H1 (cell line): ENCODE data around the gene TNFRSF14. TPM values are rescaled to one million over a fixed set of nuclear protein-coding genes. Genes with fewer than 3 reads are reported as not detected.

Source experiments
- CTCF ChIA-PET: fragments of 300-600 bp; sonication (Branson Sonifier 250); formaldehyde crosslinking; loops from one replicate; lab custom pipeline; 2021; ENCODE audit not compliant: partially characterized antibody; lab: Charles Lee
- POLR2A ChIA-PET: fragments of 300-600 bp; sonication (Branson Sonifier 250); formaldehyde crosslinking; loops from one replicate; lab custom pipeline; 2021; ENCODE audit warnings: inconsistent platforms; ENCODE audit not compliant: partially characterized antibody; lab: Charles Lee
- DNase-seq, 2 experiments: peaks; one replicate each; pipeline versions ENCODE4 v3.0.0 to v3.0.0-alpha.2; 2010 to 2022; ENCODE audit warnings: low spot score in 2 of 2, low read depth in 1 of 2, mixed read lengths in 1 of 2
- FAIRE-seq: peaks from 2 replicates; lab custom pipeline; 2011; peaks lifted over from hg19 to GRCh38; lab: Jason Lieb, UNC
- H2AFZ ChIP-seq: 2 replicates; pipeline ENCODE4 v1.8.1; 2012; ENCODE audit warnings: low read length, inconsistent platforms
- H2AK5ac ChIP-seq: 2 replicates; pipeline ENCODE4 v1.6.1; 2013; ENCODE audit warnings: low read depth, low read length
- H2BK120ac ChIP-seq: replicated peaks from 2 replicates; pipeline ENCODE3; 2013; ENCODE audit warnings: low read depth, low read length, inconsistent platforms
- H2BK12ac ChIP-seq: 2 replicates; pipeline ENCODE4 v1.6.1; 2013; ENCODE audit warnings: low read depth, low read length
- H2BK15ac ChIP-seq: 2 replicates; pipeline ENCODE4 v1.6.1; 2013; ENCODE audit warnings: low read length
- H2BK20ac ChIP-seq: 2 replicates; pipeline ENCODE4 v1.6.1; 2013; ENCODE audit warnings: low read length
- H2BK5ac ChIP-seq: 2 replicates; pipeline ENCODE4 v1.6.1; 2013; ENCODE audit warnings: low read depth, low read length
- H3K14ac ChIP-seq: 2 replicates; pipeline ENCODE4 v1.6.1; 2013; ENCODE audit warnings: inconsistent platforms; ENCODE audit not compliant: insufficient read length
- H3K18ac ChIP-seq: 2 replicates; pipeline ENCODE4 v1.6.1; 2013; ENCODE audit warnings: low read length; ENCODE audit errors: extremely low read depth
- H3K23ac ChIP-seq: 2 replicates; pipeline ENCODE4 v1.6.1; 2013; ENCODE audit warnings: inconsistent platforms; ENCODE audit not compliant: insufficient read length
- H3K23me2 ChIP-seq: 2 replicates; pipeline ENCODE4 v1.6.1; 2013; ENCODE audit warnings: low read depth, low read length
- H3K27ac ChIP-seq: 2 replicates; pipeline ENCODE4 v1.6.1; 2011; ENCODE audit warnings: low read depth, low read length, inconsistent platforms
- H3K27me3 ChIP-seq, 4 experiments: replicated peaks in 1 of 4; 1 replicate in 1 of 4; 2 replicates in 3 of 4; pipeline versions ENCODE4 v1.6.1 to v1.8.1; 2011 to 2013; ENCODE audit warnings: low read length in 3 of 4, mild to moderate bottlenecking in 3 of 4, inconsistent platforms in 2 of 4, mixed read lengths in 2 of 4, moderate library complexity in 1 of 4; ENCODE audit not compliant: control insufficient read depth in 3 of 4, insufficient read depth in 3 of 4; ENCODE audit errors: extremely low read depth in 1 of 4
- H3K36me3 ChIP-seq, 4 experiments: 2 replicates each; pipeline versions ENCODE4 v1.6.1 to v1.8.1; 2011 to 2013; ENCODE audit warnings: mild to moderate bottlenecking in 4 of 4, low read length in 3 of 4, moderate library complexity in 2 of 4, control low read depth in 1 of 4, inconsistent platforms in 1 of 4; ENCODE audit not compliant: insufficient read depth in 4 of 4, control insufficient read depth in 2 of 4
- H3K4ac ChIP-seq: replicated peaks from 2 replicates; pipeline ENCODE3; 2013; ENCODE audit warnings: low read length, low read depth, mixed read lengths, inconsistent platforms; ENCODE audit not compliant: insufficient read length
- H3K4me1 ChIP-seq, 4 experiments: replicated peaks in 1 of 4; 1 replicate in 1 of 4; 2 replicates in 3 of 4; pipeline versions ENCODE4 v1.6.1 to v1.8.1; 2011 to 2013; ENCODE audit warnings: low read length in 3 of 4, inconsistent platforms in 2 of 4, mixed read lengths in 1 of 4; ENCODE audit not compliant: insufficient read depth in 4 of 4, control insufficient read depth in 3 of 4
- H3K4me2 ChIP-seq, 2 experiments: 2 replicates each; pipeline versions ENCODE4 v1.6.1 to v1.8.1; 2011 to 2013; ENCODE audit warnings: low read depth in 2 of 2, low read length in 2 of 2, control low read depth in 1 of 2, inconsistent platforms in 1 of 2, mild to moderate bottlenecking in 1 of 2; ENCODE audit not compliant: insufficient read depth in 1 of 2
- H3K4me3 ChIP-seq, 4 experiments: fragments of 200-600, 300-600 bp in 1 of 4; sonication (generic), shearing (Covaris generic), sonication (Bioruptor Twin) in 1 of 4; 2 replicates each; pipeline versions ENCODE4 v1.5.1 to v1.8.1; 2011 to 2016; ENCODE audit warnings: low read length in 4 of 4, low read depth in 3 of 4, control low read depth in 2 of 4, inconsistent platforms in 2 of 4, mild to moderate bottlenecking in 2 of 4, mixed read lengths in 1 of 4, moderate library complexity in 1 of 4; ENCODE audit not compliant: insufficient read depth in 2 of 4; ENCODE audit errors: extremely low read depth in 1 of 4
- H3K56ac ChIP-seq: replicated peaks from 2 replicates; pipeline ENCODE3; 2013; ENCODE audit warnings: low read depth, mild to moderate bottlenecking, mixed read lengths, low read length, inconsistent platforms; ENCODE audit not compliant: insufficient read length
- H3K79me1 ChIP-seq: 2 replicates; pipeline ENCODE4 v1.6.1; 2013; ENCODE audit warnings: low read depth, low read length, control low read depth
- H3K79me2 ChIP-seq, 2 experiments: 2 replicates each; pipeline versions ENCODE4 v1.6.1 to v1.8.1; 2012 to 2013; ENCODE audit warnings: low read length in 2 of 2, mild to moderate bottlenecking in 2 of 2, inconsistent platforms in 1 of 2; ENCODE audit not compliant: insufficient read depth in 2 of 2, control insufficient read depth in 1 of 2
- H3K9ac ChIP-seq, 4 experiments: replicated peaks in 1 of 4; 1 replicate in 1 of 4; 2 replicates in 3 of 4; pipeline versions ENCODE4 v1.6.1 to v1.8.1; 2011 to 2013; ENCODE audit warnings: low read depth in 3 of 4, low read length in 3 of 4, control low read depth in 2 of 4, mild to moderate bottlenecking in 2 of 4, moderate library complexity in 2 of 4, inconsistent platforms in 1 of 4; ENCODE audit errors: extremely low read depth in 1 of 4
- H3K9me3 ChIP-seq, 2 experiments: 2 replicates each; pipeline versions ENCODE4 v1.6.1 to v1.8.1; 2012 to 2013; ENCODE audit warnings: mild to moderate bottlenecking in 2 of 2, moderate library complexity in 2 of 2, control low read depth in 1 of 2, inconsistent platforms in 1 of 2, low read depth in 1 of 2, low read length in 1 of 2, mixed read lengths in 1 of 2; ENCODE audit not compliant: insufficient read depth in 2 of 2
- H4K20me1 ChIP-seq, 2 experiments: replicated peaks in 1 of 2; 2 replicates each; pipeline versions ENCODE3 to v1.8.1; 2011 to 2013; ENCODE audit warnings: inconsistent platforms in 2 of 2, low read length in 2 of 2, mild to moderate bottlenecking in 1 of 2; ENCODE audit not compliant: insufficient read depth in 2 of 2, control insufficient read depth in 1 of 2
- H4K5ac ChIP-seq: 2 replicates; pipeline ENCODE4 v1.6.1; 2013; ENCODE audit warnings: low read length, low read depth, mixed read lengths, inconsistent platforms; ENCODE audit not compliant: insufficient read length
- H4K8ac ChIP-seq: 2 replicates; pipeline ENCODE4 v1.8.0; 2013; ENCODE audit warnings: mild to moderate bottlenecking, moderate library complexity, low read length, inconsistent platforms; ENCODE audit not compliant: insufficient read depth; ENCODE audit errors: extremely low read depth
- H4K91ac ChIP-seq: replicated peaks from 2 replicates; pipeline ENCODE3; 2013; ENCODE audit warnings: low read length, mixed read lengths, inconsistent platforms; ENCODE audit not compliant: insufficient read length
- CTBP2 ChIP-seq: IDR thresholded peaks from 2 replicates; pipeline ENCODE4 v1.7.0; 2011; ENCODE audit warnings: borderline replicate concordance, mild to moderate bottlenecking, moderate library complexity, mixed read lengths, low read length; ENCODE audit not compliant: insufficient read depth, insufficient read length
- GTF2F1 ChIP-seq: IDR thresholded peaks from 2 replicates; pipeline ENCODE4 v1.6.1; 2012; ENCODE audit warnings: low read depth, low read length, improper control_type of control experiment, borderline replicate concordance
- HDAC6 ChIP-seq: IDR thresholded peaks from one replicate; pipeline ENCODE4 v1.7.1; 2012; ENCODE audit warnings: low read depth, mild to moderate bottlenecking, inconsistent platforms, low read length, moderate library complexity
- PHF8 ChIP-seq: fragments of 200-600 bp; sonication (generic); conservative IDR thresholded peaks from 2 replicates; pipeline ENCODE4 v1.7.1; 2012; ENCODE audit warnings: low read depth, mild to moderate bottlenecking, inconsistent platforms, low read length, moderate library complexity
- POLR2AphosphoS5 ChIP-seq: IDR thresholded peaks from 2 replicates; pipeline ENCODE4 v1.6.1; 2011; ENCODE audit warnings: low read depth, low read length
- SP1 ChIP-seq: IDR thresholded peaks from 2 replicates; pipeline ENCODE4 v1.6.1; 2011; ENCODE audit warnings: low read depth, low read length
- SP4 ChIP-seq: IDR thresholded peaks from 2 replicates; pipeline ENCODE4 v1.6.1; 2012; ENCODE audit warnings: low read length, inconsistent platforms
- SRF ChIP-seq: IDR thresholded peaks from 2 replicates; pipeline ENCODE4 v1.6.1; 2011; ENCODE audit warnings: mild to moderate bottlenecking, low read depth, low read length, moderate library complexity
- TAF1 ChIP-seq: IDR thresholded peaks from 2 replicates; pipeline ENCODE4 v1.6.1; 2011; ENCODE audit warnings: mild to moderate bottlenecking, low read depth, low read length
- WGBS, 2 experiments: shearing (Covaris generic) in 1 of 2; methylation state at CpG; one replicate each; pipeline versions ENCODE4 v1.1.6 to v1.1.7; 2013 to 2015; ENCODE audit warnings: low lambda C conversion rate in 2 of 2, mixed read lengths in 2 of 2, inconsistent platforms in 1 of 2, low coverage in 1 of 2, missing lambda C conversion rate in 1 of 2; ENCODE audit not compliant: insufficient replicate concordance in 2 of 2, insufficient coverage in 1 of 2, insufficient read length in 1 of 2; ENCODE audit errors: extremely low coverage in 1 of 2, missing lambda C conversion rate in 1 of 2; 5-methylcytosine and 5-hydroxymethylcytosine counted together
- polyA plus RNA-seq, 7 experiments: library from polyadenylated mRNA; depleted of rRNA in 3 of 7; stranded (reverse) in 5 of 7; unstranded in 2 of 7; fragments of >200 nt in 5 of 7; fragments of 200-250 nt in 2 of 7; gene quantifications; 1 replicate in 5 of 7; 2 replicates in 1 of 7; 4 replicates in 1 of 7; pipeline versions ENCODE4 v1.2.1 to v1.2.3, GENCODE V29; 2011 to 2013; ENCODE audit warnings: missing spikeins in 2 of 7, mixed read lengths in 2 of 7
- total RNA-seq: library from RNA; stranded (reverse); fragmentation: NEBNext Ultra II Directional; extraction: Animal tissue kit (Norgen Biotek cat#: 25700); gene quantifications from 2 replicates; pipeline ENCODE4 v1.2.1, GENCODE V29; 2021
- TF ChIP-seq, protein P1 (sequence below): IDR thresholded peaks from 2 replicates; pipeline ENCODE4 v1.6.1; 2012; ENCODE audit warnings: inconsistent platforms

The TNFRSF14 gene
- total and polyA plus RNA-seq, 2 of the 8 experiments (the other 6 are each of a cell fraction or from before 2014, with no cell fraction given) = 0.36 to 0.50 TPM

GRCh38 chr1:2586154-2587070 is 30.2 kb downstream of the TNFRSF14 start, which contains the start of gene PRXL2B:
Gene PRXL2B, plus strand, starts transcription at chr1:2586777. Its CDS starts 109 bp downstream, at chr1:2586886.
- Histone ChIP-seq H2AK5ac (no peak within 1 kb of the TSS), H2BK12ac (no peak within 1 kb of the TSS), H3K23me2 (peaks cover 12% of the 10 kb centered on the region), H3K36me3 (peaks cover 0 to 8% (median 0%) of the 10 kb centered on the region in 4 experiments; a peak in 1 of 8 replicates), H4K8ac (peak within 1 kb of the TSS; percentile 93), H2BK5ac (peak within 1 kb of the TSS; percentile 91; the same call in 1 of the 2 replicates), H3K18ac (peak within 1 kb of the TSS; percentile 78), H3K27me3 (no peaks in the 10 kb centered on the region), H3K23ac (no peak within 1 kb of the TSS), H3K79me1 (no peaks in the 10 kb centered on the region; the same call in 1 of the 2 replicates), H2AFZ (peak within 1 kb of the TSS; percentile 10; the same call in 1 of the 2 replicates), H3K9ac (peak within 1 kb of the TSS; percentile 54 to 65 (median 60)), H4K91ac (peak within 1 kb of the TSS; percentile 52), H3K79me2 (no peaks in the 10 kb centered on the region), H3K56ac (peak within 1 kb of the TSS; percentile 82), H3K4me3 (peak within 1 kb of the TSS; percentile 72 to 88 (median 79)), H3K27ac (peak within 1 kb of the TSS; percentile 49; the same call in 1 of the 2 replicates), H3K4me1 (peaks cover 0 to 25% (median 9%) of the 10 kb centered on the region in 4 experiments; a peak in 4 of 7 replicates), H2BK120ac (peak within 1 kb of the TSS; percentile 94), H3K9me3 (peaks cover 0 to 6% of the 10 kb centered on the region in 2 experiments; a peak in 1 of 4 replicates), H3K4me2 (peak within 1 kb of the TSS; percentile 83 to 88), H4K5ac (peak within 1 kb of the TSS; percentile 81), H2BK15ac (0 out of 2 replicates have a peak within 1 kb of the TSS, but pooled peaks have one; percentile 72), H3K4ac (peak within 1 kb of the TSS; percentile 78), H2BK20ac (no peak within 1 kb of the TSS), H4K20me1 (peaks cover 2 to 3% of the 10 kb centered on the region in 2 experiments), H3K14ac (peak within 1 kb of the TSS; percentile 8)
- ChIA-PET CTCF (interaction anchor here (0.8 to 4.5 kb wide), 2 partner anchors 8 to 25 kb away, joined by 3 to 24 read pairs; no protein-coding TSS in a partner anchor), POLR2A (interaction anchor here (0.6 to 1.5 kb wide), 6 partner anchors 19 to 195 kb away, joined by 3 to 9 read pairs (median 4); partner anchors contain the start of genes MORN1, PANK4 and RER1)
- FAIRE-seq (no peak), DNase-seq (peak; percentile 95 to 100)
- 1% methylated on average over 29 of the region's 107 CpGs; no CpG with 5 or more reads in 1 of the 2 experiments for WGBS, 2 experiments
- peak; percentile 22 for TF ChIP-seq TAF1
- peak; percentile 70; the same call in 1 of the 2 replicates for TF ChIP-seq SP4
- TF ChIP-seq HDAC6 = no peak
- no peak for TF ChIP-seq CTBP2
- peak; percentile 54; the same call in 1 of the 2 replicates for TF ChIP-seq PHF8
- TF ChIP-seq GTF2F1 = no peak
- no peak for TF ChIP-seq SRF
- TF ChIP-seq SP1 = peak; percentile 83
- TF ChIP-seq, protein P1, sequence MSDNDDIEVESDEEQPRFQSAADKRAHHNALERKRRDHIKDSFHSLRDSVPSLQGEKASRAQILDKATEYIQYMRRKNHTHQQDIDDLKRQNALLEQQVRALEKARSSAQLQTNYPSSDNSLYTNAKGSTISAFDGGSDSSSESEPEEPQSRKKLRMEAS = peak; percentile 63
- TF ChIP-seq POLR2AphosphoS5 = peak; percentile 35; the same call in 1 of the 2 replicates
